ENCODE measurements around the gene ZCWPW1.

The ZCWPW1 gene

GRCh38 chr7:100432621-100433275 lies 4.2 kb upstream of the ZCWPW1 start:
- no peak for DNase-seq (ENCODE audit: low spot score)

GRCh38 chr7:100432053-100432452 lies 3.5 kb upstream of the ZCWPW1 start:
- DNase-seq (ENCODE audit: low spot score) = no peak

GRCh38 chr7:100431286-100431735 lies 2.8 kb upstream of the ZCWPW1 start:
- no peak for DNase-seq (ENCODE audit: low spot score)

- no peak for DNase-seq (ENCODE audit: low spot score)
Observed at GRCh38 chr7:100430493-100431285, 2.2 kb upstream of the ZCWPW1 start.

- DNase-seq (ENCODE audit: low spot score) = peak; percentile 94
Observed at GRCh38 chr7:100429637-100430492, 1.4 kb upstream of the ZCWPW1 start, which contains the start of gene MEPCE. Gene MEPCE, plus strand, starts transcription at chr7:100429831. Its CDS starts 188 bp downstream, at chr7:100430019.

- DNase-seq (ENCODE audit: low spot score) = peak; percentile 100
Observed at GRCh38 chr7:100428967-100429636, 599 bp upstream of the ZCWPW1 start.

GRCh38 chr7:100427762-100428198 lies 723 bp downstream of the ZCWPW1 start:
- no peak for DNase-seq (ENCODE audit: low spot score)

- DNase-seq (ENCODE audit: low spot score) = no peak
Observed at GRCh38 chr7:100426516-100426915, 2.0 kb downstream of the ZCWPW1 start.

- DNase-seq (ENCODE audit: low spot score) = no peak
Observed at GRCh38 chr7:100425347-100425746, 3.2 kb downstream of the ZCWPW1 start.

- DNase-seq (ENCODE audit: low spot score) = no peak
Observed at GRCh38 chr7:100423315-100423714, 5.2 kb downstream of the ZCWPW1 start.

- no peak for DNase-seq (ENCODE audit: low spot score)
Observed at GRCh38 chr7:100419660-100420226, 8.8 kb downstream of the ZCWPW1 start.

GRCh38 chr7:100418930-100419659 lies 9.4 kb downstream of the ZCWPW1 start:
- no peak for DNase-seq (ENCODE audit: low spot score)

GRCh38 chr7:100415448-100415847 lies 13.1 kb downstream of the ZCWPW1 start:
- no peak for DNase-seq (ENCODE audit: low spot score)

GRCh38 chr7:100413889-100414288 lies 14.6 kb downstream of the ZCWPW1 start:
- no peak for DNase-seq (ENCODE audit: low spot score)

- DNase-seq (ENCODE audit: low spot score) = no peak
Observed at GRCh38 chr7:100413346-100413745, 15.2 kb downstream of the ZCWPW1 start.

- no peak for DNase-seq (ENCODE audit: low spot score)
Observed at GRCh38 chr7:100411101-100411500, 17.4 kb downstream of the ZCWPW1 start.

GRCh38 chr7:100407285-100408180 lies 21.0 kb downstream of the ZCWPW1 start:
- DNase-seq (ENCODE audit: low spot score) = peak; percentile 65

GRCh38 chr7:100406767-100407166 lies 21.7 kb downstream of the ZCWPW1 start:
- no peak for DNase-seq (ENCODE audit: low spot score)

GRCh38 chr7:100402241-100402640 lies 26.3 kb downstream of the ZCWPW1 start:
- no peak for DNase-seq (ENCODE audit: low spot score)

- no peak for DNase-seq (ENCODE audit: low spot score)
Observed at GRCh38 chr7:100401811-100402210, 26.7 kb downstream of the ZCWPW1 start.
